Cardiac fibroblast (primary cell): ENCODE measurements around the gene CMTM6.

Source experiments
- DNase-seq, 2 donors: peaks; one replicate each; pipeline versions ENCODE4 v3.0.0 to v3.0.0-alpha.2; 2010; ENCODE audit warnings: low read depth in 2 of 2
- H3K4me3 ChIP-seq, 2 donors: replicated peaks in 1 of 2; 1 replicate in 1 of 2; 2 replicates in 1 of 2; pipeline ENCODE4 v1.5.1; 2011; ENCODE audit warnings: low read depth in 2 of 2, low read length in 2 of 2, mild to moderate bottlenecking in 2 of 2, moderate library complexity in 1 of 2
- CTCF ChIP-seq: IDR thresholded peaks from one replicate; pipeline ENCODE4 v1.5.1; 2011; ENCODE audit warnings: low read depth, mild to moderate bottlenecking, low read length, inconsistent platforms

Gene CMTM6

GRCh38 chr3:32511005-32511404 lies 8.4 kb upstream of the CMTM6 start:
- no peak for DNase-seq
- H3K4me3 ChIP-seq: no peak overlapping the region
- TF ChIP-seq CTCF: no peak

GRCh38 chr3:32510075-32510724 lies 7.5 kb upstream of the CMTM6 start:
- peak; percentile 81 to 83 for DNase-seq
- no peak overlapping the region for H3K4me3 ChIP-seq
- peak; percentile 64 for TF ChIP-seq CTCF

- H3K4me3 ChIP-seq: no peak overlapping the region
- TF ChIP-seq CTCF: no peak
- DNase-seq: peak; percentile 39 to 69
These were observed 6.1 kb upstream of the CMTM6 start for GRCh38 chr3:32508711-32509110.

- H3K4me3 ChIP-seq: no peak overlapping the region
- no peak for TF ChIP-seq CTCF
- no peak for DNase-seq
These were observed 3.8 kb upstream of the CMTM6 start for GRCh38 chr3:32506466-32506865.

GRCh38 chr3:32502946-32503286 lies 264 bp upstream of the CMTM6 start:
- TF ChIP-seq CTCF: no peak

GRCh38 chr3:32501783-32502117 lies 902 bp downstream of the CMTM6 start:
- peak overlapping the region; percentile 73 to 85 for H3K4me3 ChIP-seq
- TF ChIP-seq CTCF: no peak
- no peak for DNase-seq

More at GRCh38 chr3:32502946-32503286, 264 bp upstream of the CMTM6 start:
- no peak for DNase-seq
- H3K4me3 ChIP-seq: peak overlapping the region; percentile 73 to 85
